CD14-positive monocyte (primary cell): Measurements from ENCODE around the gene ASTN2. TPM values are rescaled to one million over a fixed set of nuclear protein-coding genes. Genes with fewer than 3 reads are reported as not detected.

Source experiments
- DNase-seq, 3 donors: peaks; one replicate each; pipeline ENCODE4 v3.0.0-alpha.2; 2011 to 2022
- H2AFZ ChIP-seq: 2 replicates; pipeline ENCODE4 v1.6.0; 2012; ENCODE audit warnings: mild to moderate bottlenecking, low read depth, low read length, inconsistent platforms; ENCODE audit not compliant: insufficient read depth, poor library complexity, severe bottlenecking
- H3K27ac ChIP-seq, 2 donors: 1 replicate in 1 of 2; 2 replicates in 1 of 2; pipeline ENCODE4 v1.5.1; 2012 to 2013; ENCODE audit warnings: low read length in 2 of 2, control low read depth in 1 of 2, inconsistent platforms in 1 of 2, low read depth in 1 of 2, mild to moderate bottlenecking in 1 of 2
- H3K27me3 ChIP-seq, 2 donors: one replicate each; pipeline versions ENCODE4 v1.6.0 to v1.6.1; 2011 to 2013; ENCODE audit warnings: low read length in 2 of 2; ENCODE audit not compliant: control insufficient read depth in 2 of 2, insufficient read depth in 2 of 2
- H3K36me3 ChIP-seq, 2 donors: replicated peaks in 1 of 2; 1 replicate in 1 of 2; 2 replicates in 1 of 2; pipeline versions ENCODE4 v1.5.1 to v1.6.1; 2012 to 2013; ENCODE audit warnings: low read length in 2 of 2, control low read depth in 1 of 2, inconsistent platforms in 1 of 2, mild to moderate bottlenecking in 1 of 2; ENCODE audit not compliant: insufficient read depth in 2 of 2, control insufficient read depth in 1 of 2
- H3K4me1 ChIP-seq, 2 donors: 1 replicate in 1 of 2; 2 replicates in 1 of 2; pipeline versions ENCODE4 v1.5.1 to v1.6.1; 2012 to 2013; ENCODE audit warnings: low read length in 2 of 2, control low read depth in 1 of 2, inconsistent platforms in 1 of 2, mild to moderate bottlenecking in 1 of 2, moderate library complexity in 1 of 2; ENCODE audit not compliant: insufficient read depth in 2 of 2, control insufficient read depth in 1 of 2
- H3K4me2 ChIP-seq: replicated peaks from 2 replicates; pipeline ENCODE3; 2012; ENCODE audit warnings: low read length, moderate library complexity, mild to moderate bottlenecking; ENCODE audit not compliant: poor library complexity, severe bottlenecking; ENCODE audit errors: extremely low read depth
- H3K4me3 ChIP-seq, 3 experiments: fragments of 200-600 bp in 1 of 3; sonication (generic) in 1 of 3; replicated peaks in 1 of 3; 1 replicate in 2 of 3; 2 replicates in 1 of 3; pipeline ENCODE4 v1.5.1; 2011 to 2013; ENCODE audit warnings: low read length in 3 of 3, mild to moderate bottlenecking in 3 of 3, control low read depth in 2 of 3, low read depth in 2 of 3, inconsistent platforms in 1 of 3, moderate library complexity in 1 of 3
- H3K79me2 ChIP-seq: 2 replicates; pipeline ENCODE4 v1.6.0; 2012; ENCODE audit warnings: mild to moderate bottlenecking, control low read depth, inconsistent platforms, low read length, moderate library complexity; ENCODE audit not compliant: insufficient read depth
- H3K9ac ChIP-seq: 2 replicates; pipeline ENCODE4 v1.6.0; 2017; ENCODE audit warnings: low read length, mild to moderate bottlenecking; ENCODE audit not compliant: insufficient read depth, poor library complexity, severe bottlenecking
- H3K9me3 ChIP-seq, 2 donors: replicated peaks in 1 of 2; 1 replicate in 1 of 2; 2 replicates in 1 of 2; pipeline versions ENCODE4 v1.5.1 to v1.6.1; 2012 to 2013; ENCODE audit warnings: low read length in 2 of 2, control low read depth in 1 of 2; ENCODE audit not compliant: control insufficient read depth in 1 of 2, insufficient read depth in 1 of 2
- H4K20me1 ChIP-seq: 2 replicates; pipeline ENCODE4 v1.6.0; 2012; ENCODE audit warnings: mild to moderate bottlenecking, low read length, control low read depth, moderate library complexity; ENCODE audit not compliant: insufficient read depth
- H3K27ac Mint-ChIP-seq, 7 donors: one replicate each; pipeline ENCODE4 v1.8.0; 2020; ENCODE audit warnings: mild to moderate bottlenecking in 7 of 7, mixed read lengths in 7 of 7, moderate library complexity in 6 of 7, inconsistent platforms in 2 of 7
- H3K27me3 Mint-ChIP-seq, 3 donors: one replicate each; pipeline ENCODE4 v1.8.0; 2021 to 2022; ENCODE audit warnings: low read depth in 3 of 3, mild to moderate bottlenecking in 3 of 3, mixed read lengths in 3 of 3, moderate library complexity in 3 of 3, inconsistent platforms in 1 of 3
- H3K36me3 Mint-ChIP-seq, 2 donors: one replicate each; pipeline ENCODE4 v1.8.0; 2020; ENCODE audit warnings: mixed read lengths in 2 of 2, inconsistent platforms in 1 of 2, mild to moderate bottlenecking in 1 of 2
- H3K4me1 Mint-ChIP-seq: one replicate; pipeline ENCODE4 v1.8.0; 2020; ENCODE audit warnings: mild to moderate bottlenecking, mixed read lengths
- H3K4me3 Mint-ChIP-seq, 2 donors: one replicate each; pipeline ENCODE4 v1.8.0; 2020; ENCODE audit warnings: mild to moderate bottlenecking in 2 of 2, mixed read lengths in 2 of 2, moderate library complexity in 1 of 2
- H3K9me3 Mint-ChIP-seq, 7 donors: one replicate each; pipeline ENCODE4 v1.8.0; 2020 to 2022; ENCODE audit warnings: mixed read lengths in 7 of 7, mild to moderate bottlenecking in 6 of 7, moderate library complexity in 6 of 7, inconsistent platforms in 2 of 7
- WGBS: methylation state at CpG from one replicate; pipeline ENCODE4 v1.1.5; 2013; ENCODE audit warnings: missing lambda C conversion rate; ENCODE audit not compliant: insufficient coverage; 5-methylcytosine and 5-hydroxymethylcytosine counted together
- intact Hi-C, 2 donors: fragments of 100-400 bp; cut with micrococcal nuclease; formaldehyde crosslinking; loops; one replicate each; pipeline versions ENCODE4 v1.15.0 to v1.15.1; 2023
- polyA plus RNA-seq, 3 donors: library from polyadenylated mRNA; depleted of rRNA in 1 of 3; unstranded in 2 of 3; stranded (reverse) in 1 of 3; fragments of 300-500 nt in 2 of 3; fragments of >200 nt in 1 of 3; fragmentation: Illumina TruSeq in 2 of 3; gene quantifications; 1 replicate in 2 of 3; 2 replicates in 1 of 3; pipeline ENCODE4 v1.2.3, GENCODE V29; 2012 to 2021
- TF ChIP-seq, protein P1 (sequence below): fragments of 200-600 bp; IDR thresholded peaks from one replicate; pipeline ENCODE4 v1.8.0; 2022; ENCODE audit warnings: antibody characterized with exemption, mild to moderate bottlenecking

The ASTN2 gene
- polyA plus RNA-seq, 3 donors, result not detected

DNA sequence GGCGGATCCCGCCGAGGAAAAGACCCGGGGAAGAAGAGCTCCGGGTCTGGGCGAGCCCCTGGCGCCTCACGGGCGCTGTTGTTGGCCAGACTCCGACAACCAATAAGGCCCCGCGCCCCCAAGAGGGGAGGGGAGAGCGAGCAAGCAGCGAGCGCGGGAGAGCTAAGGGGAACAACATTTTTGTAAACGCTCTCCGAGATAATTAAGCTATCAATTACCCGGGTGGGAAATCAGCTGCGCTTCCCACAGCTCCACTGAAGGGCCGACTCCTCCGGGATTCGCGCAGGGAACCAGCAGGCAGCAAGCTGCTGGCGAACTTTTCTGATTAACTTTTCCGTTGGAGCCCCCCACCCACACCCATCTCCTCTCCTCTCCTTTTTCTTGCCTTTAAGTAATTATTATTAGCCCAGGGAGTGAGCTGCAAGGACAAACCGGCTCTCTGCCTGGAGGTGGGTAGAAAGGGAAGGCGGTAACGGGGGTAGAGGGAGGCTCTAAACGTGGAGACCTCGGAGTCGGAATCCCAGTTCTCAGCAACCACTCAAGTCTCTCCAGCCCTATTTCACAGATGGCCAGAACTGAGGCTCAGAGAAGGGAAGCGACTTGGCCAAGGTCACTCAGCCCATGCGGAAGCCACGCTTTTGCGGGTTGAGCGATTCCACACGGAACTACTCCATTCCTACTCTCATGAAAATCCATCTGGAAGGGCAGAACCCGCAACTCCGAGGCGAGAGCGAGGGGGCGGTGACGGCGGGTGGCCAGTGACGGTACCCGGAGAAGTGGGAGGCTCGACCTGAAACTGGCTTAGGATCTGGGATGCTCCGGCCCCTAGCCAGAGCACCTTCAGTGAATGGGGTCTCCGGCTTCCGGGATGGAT is 1.3 kb downstream of the ASTN2 start:
- Histone ChIP-seq H4K20me1 (no peaks in the 10 kb centered on the region), H3K4me2 (no peak overlapping the region), H2AFZ (no peak overlapping the region), H3K27ac (no peak overlapping the region), H3K9ac (no peak overlapping the region), H3K36me3 (no peaks in the 10 kb centered on the region), H3K9me3 (peaks cover 3 to 13% of the 10 kb centered on the region in 2 donors), H3K4me3 (no peak overlapping the region), H3K27me3 (peaks cover 40 to 67% of the 10 kb centered on the region in 2 donors), H3K79me2 (no peaks in the 10 kb centered on the region), H3K4me1 (no peaks in the 10 kb centered on the region)
- DNase-seq, result no peak
- intact Hi-C loops, result no loop called here
- Mint-ChIP-seq H3K27me3 (peaks cover 40 to 50% (median 42%) of the 10 kb centered on the region in 3 donors), H3K9me3 (peaks cover 0 to 14% (median 2%) of the 10 kb centered on the region in 7 donors), H3K4me1 (no peaks in the 10 kb centered on the region), H3K36me3 (no peaks in the 10 kb centered on the region), H3K4me3 (peak overlapping the region in 1 of 2 donors; percentile 83), H3K27ac (no peak overlapping the region)
- 5% methylated on average over 27 of the region's 51 CpGs for WGBS
- TF ChIP-seq, protein P1, sequence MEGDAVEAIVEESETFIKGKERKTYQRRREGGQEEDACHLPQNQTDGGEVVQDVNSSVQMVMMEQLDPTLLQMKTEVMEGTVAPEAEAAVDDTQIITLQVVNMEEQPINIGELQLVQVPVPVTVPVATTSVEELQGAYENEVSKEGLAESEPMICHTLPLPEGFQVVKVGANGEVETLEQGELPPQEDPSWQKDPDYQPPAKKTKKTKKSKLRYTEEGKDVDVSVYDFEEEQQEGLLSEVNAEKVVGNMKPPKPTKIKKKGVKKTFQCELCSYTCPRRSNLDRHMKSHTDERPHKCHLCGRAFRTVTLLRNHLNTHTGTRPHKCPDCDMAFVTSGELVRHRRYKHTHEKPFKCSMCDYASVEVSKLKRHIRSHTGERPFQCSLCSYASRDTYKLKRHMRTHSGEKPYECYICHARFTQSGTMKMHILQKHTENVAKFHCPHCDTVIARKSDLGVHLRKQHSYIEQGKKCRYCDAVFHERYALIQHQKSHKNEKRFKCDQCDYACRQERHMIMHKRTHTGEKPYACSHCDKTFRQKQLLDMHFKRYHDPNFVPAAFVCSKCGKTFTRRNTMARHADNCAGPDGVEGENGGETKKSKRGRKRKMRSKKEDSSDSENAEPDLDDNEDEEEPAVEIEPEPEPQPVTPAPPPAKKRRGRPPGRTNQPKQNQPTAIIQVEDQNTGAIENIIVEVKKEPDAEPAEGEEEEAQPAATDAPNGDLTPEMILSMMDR, result no peak

DNA sequence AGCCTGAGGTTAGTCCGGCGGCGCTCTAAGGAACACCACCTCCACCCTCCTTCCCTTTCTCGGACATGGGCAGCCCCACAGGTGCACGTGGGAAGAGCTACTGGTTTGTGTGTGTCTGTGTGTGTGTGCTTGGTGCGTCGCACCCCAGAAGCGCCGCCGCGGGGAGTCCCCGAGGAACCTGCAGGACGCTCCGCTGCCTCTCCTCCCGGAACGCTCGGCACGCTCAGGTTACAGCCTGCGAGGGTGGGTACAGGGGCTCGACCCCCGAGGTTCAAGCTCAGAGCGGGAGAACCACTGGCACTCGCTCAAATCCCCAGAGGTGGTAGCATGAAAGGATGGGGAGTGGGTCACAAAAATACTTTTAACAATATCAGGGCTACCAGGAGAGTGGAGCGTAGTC is 2.0 kb downstream of the ASTN2 start:
- H2AFZ ChIP-seq, result no peak overlapping the region
- H3K9ac ChIP-seq, result no peak overlapping the region
- H3K27me3 Mint-ChIP-seq, result peaks cover 40 to 53% (median 45%) of the 10 kb centered on the region in 3 donors
- H3K27ac Mint-ChIP-seq, result no peak overlapping the region
- H4K20me1 ChIP-seq, result no peaks in the 10 kb centered on the region
- H3K9me3 Mint-ChIP-seq, result peaks cover 0 to 14% (median 2%) of the 10 kb centered on the region in 7 donors
- no peak overlapping the region for H3K4me2 ChIP-seq
- H3K36me3 Mint-ChIP-seq, result no peaks in the 10 kb centered on the region
- WGBS, result 11% methylated on average over 10 of the region's 24 CpGs
- DNase-seq, result no peak
- intact Hi-C loops, result no loop called here
- peak overlapping the region in 1 of 2 donors; percentile 70 for H3K4me3 Mint-ChIP-seq
- no peaks in the 10 kb centered on the region for H3K4me1 ChIP-seq
- no peak overlapping the region for H3K4me3 ChIP-seq
- TF ChIP-seq, protein P1, result no peak
- peaks cover 40 to 66% of the 10 kb centered on the region in 2 donors for H3K27me3 ChIP-seq
- H3K79me2 ChIP-seq, result no peaks in the 10 kb centered on the region
- no peak overlapping the region for H3K27ac ChIP-seq
- H3K9me3 ChIP-seq, result peaks cover 3 to 13% of the 10 kb centered on the region in 2 donors
- no peaks in the 10 kb centered on the region for H3K4me1 Mint-ChIP-seq
- H3K36me3 ChIP-seq, result no peaks in the 10 kb centered on the region
